Fibroblast of mammary gland (primary cell): Measurements from ENCODE around the gene FGD3.
A peak's percentile ranks its signal among the peaks of the same experiment; 100 is the strongest.
"Not testable (repeated sequence)": the region's sequence is repeated elsewhere in the genome, so short reads cannot be mapped to it uniquely, and the experiment has no call there.

Experiments
- DNase-seq: peaks from one replicate; pipeline ENCODE4 v3.0.0-alpha.2; 2010; ENCODE audit warnings: low read depth
- H3K4me3 ChIP-seq: 2 replicates; pipeline ENCODE4 v1.5.1; 2011; ENCODE audit warnings: low read depth, mild to moderate bottlenecking, low read length, moderate library complexity; ENCODE audit not compliant: control insufficient read depth
- CTCF ChIP-seq: conservative IDR thresholded peaks from 2 replicates; pipeline ENCODE4 v1.5.1; 2011; ENCODE audit warnings: low read depth, low read length, inconsistent platforms; ENCODE audit not compliant: control insufficient read depth, insufficient read depth

FGD3 gene

GRCh38 chr9:92947268-92948037 lies at the start of gene FGD3:
Gene FGD3, plus strand, starts transcription at chr9:92947523. Its CDS starts 28,734 bp downstream, at chr9:92976257.
- no peak for DNase-seq
- peak within 1 kb of the TSS; percentile 30 for H3K4me3 ChIP-seq
- TF ChIP-seq CTCF, result no peak

- not testable (repeated sequence) for DNase-seq, H3K4me3 ChIP-seq
Measured at GRCh38 chr9:92905137-92905536, 42.2 kb upstream of the FGD3 start.

GRCh38 chr9:92911511-92912475 lies 35.5 kb upstream of the FGD3 start:
- no peak for TF ChIP-seq CTCF
- no peak for DNase-seq
- no peak overlapping the region for H3K4me3 ChIP-seq

GRCh38 chr9:92917176-92917800 lies 30.0 kb upstream of the FGD3 start:
- no peak for DNase-seq
- TF ChIP-seq CTCF, result no peak
- no peak overlapping the region for H3K4me3 ChIP-seq

- no peak for TF ChIP-seq CTCF
- no peak for DNase-seq
- no peak overlapping the region for H3K4me3 ChIP-seq
Measured at GRCh38 chr9:92920437-92920836, 26.9 kb upstream of the FGD3 start.

- no peak overlapping the region for H3K4me3 ChIP-seq
- no peak for TF ChIP-seq CTCF
- DNase-seq, result no peak
Measured at GRCh38 chr9:92931606-92932005, 15.7 kb upstream of the FGD3 start.

- DNase-seq, result no peak
- no peak for TF ChIP-seq CTCF
- H3K4me3 ChIP-seq, result no peak overlapping the region
Measured at GRCh38 chr9:92934321-92934720, 13.0 kb upstream of the FGD3 start.
